Left lung (tissue), 10 donors: Measurements from ENCODE around the gene CENPP. TPM values are rescaled to one million over a fixed set of nuclear protein-coding genes. Genes with fewer than 3 reads are reported as not detected.
A peak's percentile ranks its signal among the peaks of the same experiment; 100 is the strongest.

Experiments used
- ATAC-seq: fragments of 200-7000 bp; cut with Tn5 transposase; one replicate; pipeline ENCODE4 v1.9.1; 2020; ENCODE audit warnings: moderate library complexity
- DNase-seq, 4 donors: peaks; one replicate each; pipeline ENCODE4 v3.0.0-alpha.2; 2013 to 2020
- H3K27ac ChIP-seq, 2 donors: fragments of 200-600 bp; sonication (generic) in 1 of 2; one replicate each; pipeline versions ENCODE4 v1.5.0 to v1.8.0; 2020 to 2021
- H3K27me3 ChIP-seq, 2 donors: fragments of 200-600 bp; sonication (generic) in 1 of 2; one replicate each; pipeline versions ENCODE4 v1.5.0 to v1.8.0; 2020 to 2021
- H3K36me3 ChIP-seq, 2 donors: fragments of 200-600 bp; sonication (generic) in 1 of 2; one replicate each; pipeline versions ENCODE4 v1.5.0 to v1.8.0; 2020 to 2021
- H3K4me1 ChIP-seq, 2 donors: fragments of 200-600 bp; one replicate each; pipeline ENCODE4 v1.8.0; 2021
- H3K4me3 ChIP-seq, 2 donors: fragments of 200-600 bp; sonication (generic) in 1 of 2; one replicate each; pipeline versions ENCODE4 v1.5.0 to v1.8.0; 2020 to 2021; ENCODE audit warnings: mild to moderate bottlenecking in 1 of 2
- H3K9me3 ChIP-seq, 2 donors: fragments of 200-600 bp; sonication (generic) in 1 of 2; one replicate each; pipeline versions ENCODE4 v1.5.0 to v1.8.0; 2020 to 2021
- CTCF ChIP-seq, 2 donors: fragments of 200-600 bp; sonication (generic) in 1 of 2; IDR thresholded peaks; one replicate each; pipeline versions ENCODE4 v1.5.0 to v1.8.0; 2021; ENCODE audit warnings: antibody characterized with exemption in 2 of 2
- intact Hi-C, 2 donors: fragments of 100-400 bp; cut with DNase I; formaldehyde crosslinking; loops; one replicate each; pipeline versions ENCODE4 v1.11.2 to v1.14.2; 2022
- polyA plus RNA-seq, 6 donors: library from polyadenylated mRNA; unstranded; fragments of 120-200 nt; gene quantifications; one replicate each; pipeline ENCODE4 v1.2.1, GENCODE V29; 2013; ENCODE audit not compliant: insufficient read length in 6 of 6
- total RNA-seq, 2 donors: library from RNA; stranded (reverse); fragmentation: NEBNext Ultra II Directional; extraction: Animal tissue kit (Norgen Biotek cat#: 25700); gene quantifications; one replicate each; pipeline ENCODE4 v1.2.1, GENCODE V29; 2021
- donor health status: DM: no; HTN: yes; CAD: no.
- donor health status: DM: no; HTN: no; CAD: no.

CENPP gene
- total and polyA plus RNA-seq, 8 donors, result 3.2 to 9.0 (median 5.7) TPM

- DNase-seq (no peak), ATAC-seq (no peak)
- peaks cover 0 to 65% of the 10 kb centered on the region in 2 donors for H3K36me3 ChIP-seq
- no peak for TF ChIP-seq CTCF (IDR thresholded peaks at IDR 0.05)
- H3K27ac ChIP-seq, result no peak overlapping the region
- no peaks in the 10 kb centered on the region for H3K9me3 ChIP-seq
- intact Hi-C loops, result no loop called here
- H3K4me3 ChIP-seq, result no peak overlapping the region
- no peaks in the 10 kb centered on the region for H3K4me1 ChIP-seq
- H3K27me3 ChIP-seq, result no peaks in the 10 kb centered on the region
These were observed 300.7 kb downstream of the CENPP start for GRCh38 chr9:92626484-92626883.

GRCh38 chr9:92627651-92628050 is 301.9 kb downstream of the CENPP start:
- ATAC-seq, result no peak

GRCh38 chr9:92631452-92632343 is 305.9 kb downstream of the CENPP start:
- intact Hi-C loops, result no loop called here
- Histone ChIP-seq H3K9me3 (no peaks in the 10 kb centered on the region), H3K4me3 (no peak overlapping the region), H3K27me3 (no peaks in the 10 kb centered on the region), H3K36me3 (peaks cover 0 to 83% of the 10 kb centered on the region in 2 donors), H3K27ac (no peak overlapping the region), H3K4me1 (no peaks in the 10 kb centered on the region)
- DNase-seq (peak in 1 of 4 donors; percentile 6), ATAC-seq (no peak)
- no peak for TF ChIP-seq CTCF (IDR thresholded peaks at IDR 0.05)

More at GRCh38 chr9:92627651-92628050, 301.9 kb downstream of the CENPP start:
- Histone ChIP-seq H3K9me3 (no peaks in the 10 kb centered on the region), H3K36me3 (peaks cover 0 to 74% of the 10 kb centered on the region in 2 donors), H3K27me3 (no peaks in the 10 kb centered on the region), H3K27ac (no peak overlapping the region), H3K4me3 (no peak overlapping the region), H3K4me1 (no peaks in the 10 kb centered on the region)
- intact Hi-C loops, result no loop called here
- TF ChIP-seq CTCF (IDR thresholded peaks at IDR 0.05), result no peak
- no peak for DNase-seq

- TF ChIP-seq CTCF (IDR thresholded peaks at IDR 0.05), result no peak
- Histone ChIP-seq H3K36me3 (peaks cover 0 to 92% of the 10 kb centered on the region in 2 donors), H3K4me3 (no peak overlapping the region), H3K27me3 (no peaks in the 10 kb centered on the region), H3K9me3 (no peaks in the 10 kb centered on the region), H3K4me1 (no peaks in the 10 kb centered on the region), H3K27ac (no peak overlapping the region)
- ATAC-seq, result no peak
- intact Hi-C loops, result no loop called here
- peak in 1 of 4 donors; percentile 60 for DNase-seq
These were observed 306.9 kb downstream of the CENPP start for GRCh38 chr9:92632641-92633040.

GRCh38 chr9:92633614-92634278 is 308.0 kb downstream of the CENPP start:
- ATAC-seq, result no peak
- DNase-seq, result peak in 1 of 4 donors; percentile 50
- Histone ChIP-seq H3K27ac (no peak overlapping the region), H3K4me1 (no peaks in the 10 kb centered on the region), H3K9me3 (no peaks in the 10 kb centered on the region), H3K27me3 (no peaks in the 10 kb centered on the region), H3K36me3 (peaks cover 0 to 94% of the 10 kb centered on the region in 2 donors), H3K4me3 (no peak overlapping the region)
- intact Hi-C loops, result no loop called here
- TF ChIP-seq CTCF (IDR thresholded peaks at IDR 0.05), result no peak
